ENCODE measurements around the gene CAP1.

The CAP1 gene

GRCh38 chr1:40024671-40025070 lies 15.9 kb upstream of the CAP1 start:
- H3K36me3 ChIP-seq (ENCODE audit: insufficient read depth, low read length), result no peaks in the 10 kb centered on the region; the same call in 1 of the 2 replicates
- H3K4me3 ChIP-seq (ENCODE audit: low read depth, low read length, poor library complexity, severe bottlenecking), result no peak overlapping the region
- no peak overlapping the region for H3K4me2 ChIP-seq (ENCODE audit: low read length)
- H3K9ac ChIP-seq (ENCODE audit: low read length), result no peak overlapping the region
- H3K79me2 ChIP-seq (ENCODE audit: insufficient read depth, low read length), result no peaks in the 10 kb centered on the region
- no peaks in the 10 kb centered on the region for H4K20me1 ChIP-seq (ENCODE audit: insufficient read depth, low read length)
- peaks cover 3% of the 10 kb centered on the region; the same call in 1 of the 2 replicates for H3K27me3 ChIP-seq (ENCODE audit: insufficient read depth, low read length)
- H3K9me3 ChIP-seq (ENCODE audit: low read length), result peaks cover 7% of the 10 kb centered on the region
- H3K27ac ChIP-seq (ENCODE audit: low read depth, low read length, poor library complexity, severe bottlenecking), result no peak overlapping the region
- H3K4me1 ChIP-seq (ENCODE audit: insufficient read depth, low read length, severe bottlenecking), result no peaks in the 10 kb centered on the region
- no peaks in the 10 kb centered on the region for H3F3A ChIP-seq (ENCODE audit: insufficient read depth, low read length)
- no peak overlapping the region for H2AFZ ChIP-seq (ENCODE audit: low read length)
- no peak for TF ChIP-seq EZH2 (IDR thresholded peaks at IDR 0.05; ENCODE audit: borderline replicate concordance, low read length)
- TF ChIP-seq, protein P1, sequence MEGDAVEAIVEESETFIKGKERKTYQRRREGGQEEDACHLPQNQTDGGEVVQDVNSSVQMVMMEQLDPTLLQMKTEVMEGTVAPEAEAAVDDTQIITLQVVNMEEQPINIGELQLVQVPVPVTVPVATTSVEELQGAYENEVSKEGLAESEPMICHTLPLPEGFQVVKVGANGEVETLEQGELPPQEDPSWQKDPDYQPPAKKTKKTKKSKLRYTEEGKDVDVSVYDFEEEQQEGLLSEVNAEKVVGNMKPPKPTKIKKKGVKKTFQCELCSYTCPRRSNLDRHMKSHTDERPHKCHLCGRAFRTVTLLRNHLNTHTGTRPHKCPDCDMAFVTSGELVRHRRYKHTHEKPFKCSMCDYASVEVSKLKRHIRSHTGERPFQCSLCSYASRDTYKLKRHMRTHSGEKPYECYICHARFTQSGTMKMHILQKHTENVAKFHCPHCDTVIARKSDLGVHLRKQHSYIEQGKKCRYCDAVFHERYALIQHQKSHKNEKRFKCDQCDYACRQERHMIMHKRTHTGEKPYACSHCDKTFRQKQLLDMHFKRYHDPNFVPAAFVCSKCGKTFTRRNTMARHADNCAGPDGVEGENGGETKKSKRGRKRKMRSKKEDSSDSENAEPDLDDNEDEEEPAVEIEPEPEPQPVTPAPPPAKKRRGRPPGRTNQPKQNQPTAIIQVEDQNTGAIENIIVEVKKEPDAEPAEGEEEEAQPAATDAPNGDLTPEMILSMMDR (IDR thresholded peaks at IDR 0.05; ENCODE audit: low read length), result no peak
- no peaks in the 10 kb centered on the region for H3K9me2 ChIP-seq (ENCODE audit: low read depth, low read length)

DNA sequence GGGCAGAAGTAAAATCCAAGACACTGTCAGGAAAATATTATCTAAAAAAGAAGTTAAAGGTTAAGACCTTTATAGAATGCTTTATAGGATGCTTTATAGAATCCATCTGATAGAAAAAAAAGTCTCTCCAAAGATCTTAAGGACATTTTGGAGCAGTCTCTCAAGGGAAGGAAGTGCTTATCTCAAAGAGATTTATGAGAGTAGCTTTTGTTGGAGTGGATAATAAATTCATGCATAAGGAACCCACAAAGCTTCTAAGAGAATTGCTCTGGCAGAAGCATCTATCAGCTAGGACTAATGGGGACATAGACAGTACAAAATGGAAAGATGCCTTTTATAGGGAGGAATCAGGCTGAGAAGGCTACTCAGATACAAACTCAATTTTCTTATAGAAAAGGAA lies 12.9 kb upstream of the CAP1 start:
- H3K4me3 ChIP-seq (ENCODE audit: low read depth, low read length, poor library complexity, severe bottlenecking), result no peak overlapping the region
- no peaks in the 10 kb centered on the region for H3K4me1 ChIP-seq (ENCODE audit: insufficient read depth, low read length, severe bottlenecking)
- H3K36me3 ChIP-seq (ENCODE audit: insufficient read depth, low read length), result no peaks in the 10 kb centered on the region; the same call in 1 of the 2 replicates
- peaks cover 3% of the 10 kb centered on the region; the same call in 1 of the 2 replicates for H3K27me3 ChIP-seq (ENCODE audit: insufficient read depth, low read length)
- no peaks in the 10 kb centered on the region for H3K9me2 ChIP-seq (ENCODE audit: low read depth, low read length)
- no peaks in the 10 kb centered on the region for H4K20me1 ChIP-seq (ENCODE audit: insufficient read depth, low read length)
- H3K79me2 ChIP-seq (ENCODE audit: insufficient read depth, low read length), result no peaks in the 10 kb centered on the region
- no peak overlapping the region for H2AFZ ChIP-seq (ENCODE audit: low read length)
- H3K9me3 ChIP-seq (ENCODE audit: low read length), result peaks cover 7% of the 10 kb centered on the region
- no peak overlapping the region for H3K4me2 ChIP-seq (ENCODE audit: low read length)
- TF ChIP-seq EZH2 (IDR thresholded peaks at IDR 0.05; ENCODE audit: borderline replicate concordance, low read length), result no peak
- TF ChIP-seq, protein P1 (IDR thresholded peaks at IDR 0.05; ENCODE audit: low read length), result no peak
- H3K27ac ChIP-seq (ENCODE audit: low read depth, low read length, poor library complexity, severe bottlenecking), result no peak overlapping the region
- H3K9ac ChIP-seq (ENCODE audit: low read length), result no peak overlapping the region
- H3F3A ChIP-seq (ENCODE audit: insufficient read depth, low read length), result no peaks in the 10 kb centered on the region

DNA sequence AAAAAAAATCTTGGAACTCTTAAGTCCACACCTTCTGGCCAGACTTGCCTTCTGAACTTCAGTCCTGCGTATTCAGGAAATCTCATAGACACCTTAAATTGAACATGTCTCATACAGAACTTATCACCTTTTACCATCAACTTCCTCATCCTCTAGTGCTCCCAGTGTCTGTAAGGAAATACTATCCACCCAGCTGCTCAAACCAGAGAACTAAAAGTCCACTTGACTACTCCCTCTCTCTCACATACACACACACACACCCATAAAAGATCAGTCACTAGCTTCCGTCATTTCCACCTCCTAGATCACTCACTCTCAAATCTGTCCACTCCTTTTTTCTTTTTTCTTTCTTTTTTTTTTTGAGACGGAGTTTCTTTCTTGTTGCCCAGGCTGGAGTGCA lies 10.9 kb upstream of the CAP1 start:
- H3K4me3 ChIP-seq (ENCODE audit: low read depth, low read length, poor library complexity, severe bottlenecking), result no peak overlapping the region
- no peaks in the 10 kb centered on the region for H3K36me3 ChIP-seq (ENCODE audit: insufficient read depth, low read length)
- no peaks in the 10 kb centered on the region for H3K79me2 ChIP-seq (ENCODE audit: insufficient read depth, low read length)
- TF ChIP-seq, protein P1 (IDR thresholded peaks at IDR 0.05; ENCODE audit: low read length), result no peak
- TF ChIP-seq EZH2 (IDR thresholded peaks at IDR 0.05; ENCODE audit: borderline replicate concordance, low read length), result no peak
- no peak overlapping the region for H3K4me2 ChIP-seq (ENCODE audit: low read length)
- H3K9me3 ChIP-seq (ENCODE audit: low read length), result no peaks in the 10 kb centered on the region
- H3K4me1 ChIP-seq (ENCODE audit: insufficient read depth, low read length, severe bottlenecking), result no peaks in the 10 kb centered on the region
- no peaks in the 10 kb centered on the region; the same call in 1 of the 2 replicates for H3K27me3 ChIP-seq (ENCODE audit: insufficient read depth, low read length)
- no peak overlapping the region for H2AFZ ChIP-seq (ENCODE audit: low read length)
- H3F3A ChIP-seq (ENCODE audit: insufficient read depth, low read length), result no peaks in the 10 kb centered on the region
- no peak overlapping the region for H3K9ac ChIP-seq (ENCODE audit: low read length)
- H4K20me1 ChIP-seq (ENCODE audit: insufficient read depth, low read length), result no peaks in the 10 kb centered on the region
- no peak overlapping the region for H3K27ac ChIP-seq (ENCODE audit: low read depth, low read length, poor library complexity, severe bottlenecking)
- no peaks in the 10 kb centered on the region for H3K9me2 ChIP-seq (ENCODE audit: low read depth, low read length)
